Breast epithelium (tissue), 4 donors: ENCODE data around the gene ITIH3. TPM values are rescaled to one million over a fixed set of nuclear protein-coding genes. Genes with fewer than 3 reads are reported as not detected.

Experiments
- DNase-seq, 2 donors: peaks; one replicate each; pipeline ENCODE4 v3.0.0-alpha.2; 2019; ENCODE audit warnings: low spot score in 2 of 2
- H3K27ac ChIP-seq, 2 donors: fragments of 200-600 bp; sonication (generic) in 1 of 2; one replicate each; pipeline ENCODE4 v1.5.1; 2016 to 2019; ENCODE audit warnings: mild to moderate bottlenecking in 1 of 2
- H3K27me3 ChIP-seq, 2 donors: fragments of 200-600 bp; sonication (generic) in 1 of 2; one replicate each; pipeline versions ENCODE4 v1.5.1 to v1.6.0; 2017 to 2019; ENCODE audit warnings: control low read depth in 1 of 2, mild to moderate bottlenecking in 1 of 2
- H3K36me3 ChIP-seq: fragments of 200-600 bp; one replicate; pipeline ENCODE4 v1.5.1; 2019
- H3K4me1 ChIP-seq, 2 donors: fragments of 200-600 bp; sonication (generic); one replicate each; pipeline ENCODE4 v1.5.1; 2016 to 2019; ENCODE audit warnings: control low read depth in 1 of 2
- H3K4me3 ChIP-seq, 3 donors: fragments of 200-600 bp; sonication (generic); 1 replicate in 2 of 3; 2 replicates in 1 of 3; pipeline ENCODE4 v1.5.1; 2016 to 2019; ENCODE audit warnings: mild to moderate bottlenecking in 3 of 3, moderate library complexity in 2 of 3
- H3K9me3 ChIP-seq, 2 donors: fragments of 200-600 bp; sonication (generic) in 1 of 2; one replicate each; pipeline ENCODE4 v1.5.1; 2016 to 2019; ENCODE audit warnings: control low read depth in 1 of 2
- POLR2A ChIP-seq: fragments of 450-650 bp; IDR thresholded peaks from one replicate; pipeline ENCODE4 v1.6.1; 2016; ENCODE audit warnings: antibody characterized with exemption, mild to moderate bottlenecking, moderate library complexity
- POLR2AphosphoS5 ChIP-seq, 3 donors: sonication (generic); formaldehyde crosslinking; IDR thresholded peaks; one replicate each; pipeline ENCODE4 v1.6.1; 2017; ENCODE audit warnings: antibody characterized with exemption in 3 of 3
- intact Hi-C: fragments of 100-400 bp; cut with DNase I; formaldehyde crosslinking; loops from one replicate; pipeline ENCODE4 v1.15.1; 2023; ENCODE audit warnings: low total_unique reads
- total RNA-seq, 3 donors: library from RNA; depleted of rRNA; stranded (reverse); fragments of >200 nt; gene quantifications; one replicate each; pipeline ENCODE4 v1.1.0, GENCODE V29; 2016
- TF ChIP-seq, protein P1 (sequence below), 3 donors: fragments of 450-650 bp; IDR thresholded peaks; one replicate each; pipeline ENCODE4 v1.5.1; 2016 to 2017; ENCODE audit warnings: antibody characterized with exemption in 3 of 3, mild to moderate bottlenecking in 3 of 3, moderate library complexity in 3 of 3

The ITIH3 gene
- total RNA-seq, 3 donors from 2014 or later: 0.64 to 6.6 (median 0.88) TPM

- no peaks in the 10 kb centered on the region for H3K36me3 ChIP-seq
- no peaks in the 10 kb centered on the region for H3K27me3 ChIP-seq
- H3K9me3 ChIP-seq: no peaks in the 10 kb centered on the region
- H3K4me1 ChIP-seq: no peaks in the 10 kb centered on the region
- intact Hi-C loops: no loop called here
- no peak for TF ChIP-seq POLR2A
- no peak for TF ChIP-seq POLR2AphosphoS5 (IDR thresholded peaks at IDR 0.05)
- TF ChIP-seq, protein P1, sequence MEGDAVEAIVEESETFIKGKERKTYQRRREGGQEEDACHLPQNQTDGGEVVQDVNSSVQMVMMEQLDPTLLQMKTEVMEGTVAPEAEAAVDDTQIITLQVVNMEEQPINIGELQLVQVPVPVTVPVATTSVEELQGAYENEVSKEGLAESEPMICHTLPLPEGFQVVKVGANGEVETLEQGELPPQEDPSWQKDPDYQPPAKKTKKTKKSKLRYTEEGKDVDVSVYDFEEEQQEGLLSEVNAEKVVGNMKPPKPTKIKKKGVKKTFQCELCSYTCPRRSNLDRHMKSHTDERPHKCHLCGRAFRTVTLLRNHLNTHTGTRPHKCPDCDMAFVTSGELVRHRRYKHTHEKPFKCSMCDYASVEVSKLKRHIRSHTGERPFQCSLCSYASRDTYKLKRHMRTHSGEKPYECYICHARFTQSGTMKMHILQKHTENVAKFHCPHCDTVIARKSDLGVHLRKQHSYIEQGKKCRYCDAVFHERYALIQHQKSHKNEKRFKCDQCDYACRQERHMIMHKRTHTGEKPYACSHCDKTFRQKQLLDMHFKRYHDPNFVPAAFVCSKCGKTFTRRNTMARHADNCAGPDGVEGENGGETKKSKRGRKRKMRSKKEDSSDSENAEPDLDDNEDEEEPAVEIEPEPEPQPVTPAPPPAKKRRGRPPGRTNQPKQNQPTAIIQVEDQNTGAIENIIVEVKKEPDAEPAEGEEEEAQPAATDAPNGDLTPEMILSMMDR (IDR thresholded peaks at IDR 0.05): no peak
- no peak overlapping the region for H3K4me3 ChIP-seq
- H3K27ac ChIP-seq: no peak overlapping the region
- no peak for DNase-seq
Observed at GRCh38 chr3:52857133-52857532, 62.5 kb downstream of the ITIH3 start.

- intact Hi-C loops: no loop called here
- Histone ChIP-seq H3K9me3 (no peaks in the 10 kb centered on the region), H3K36me3 (no peaks in the 10 kb centered on the region), H3K4me1 (no peaks in the 10 kb centered on the region), H3K4me3 (no peak overlapping the region), H3K27me3 (no peaks in the 10 kb centered on the region), H3K27ac (no peak overlapping the region)
- DNase-seq: no peak
- TF ChIP-seq POLR2A: no peak
- TF ChIP-seq POLR2AphosphoS5 (IDR thresholded peaks at IDR 0.05): no peak
- TF ChIP-seq, protein P1 (IDR thresholded peaks at IDR 0.05): no peak
Observed at GRCh38 chr3:52857864-52858263, 63.3 kb downstream of the ITIH3 start.

Other genes with a start within 250 kb of the ITIH3 start
- gene PBRM1, start 108.9 kb upstream of the ITIH3 start, total RNA-seq: 10 to 100 TPM; 81.0 to 98.7 (median 98.6) TPM
- gene GNL3, start 108.8 kb upstream of the ITIH3 start, total RNA-seq: 100 to 1,000 TPM in 2 of 3 donors, 10 to 100 TPM in 1; 57.3 to 137 (median 126) TPM
- 10 to 100 TPM; 44.5 to 65.7 (median 56.4) TPM for gene GLT8D1, start 89.0 kb upstream of the ITIH3 start, total RNA-seq
- 10 to 100 TPM; 77.1 to 90.2 (median 86.5) TPM for gene SPCS1, start 88.7 kb upstream of the ITIH3 start, total RNA-seq
- 10 to 100 TPM; 16.5 to 32.4 (median 30.0) TPM for gene NEK4, start 23.9 kb upstream of the ITIH3 start, total RNA-seq
- under 1 TPM in 2 of 3 donors, not detected in 1; 0.32 to 0.33 TPM for gene ITIH1, start 17.2 kb upstream of the ITIH3 start, total RNA-seq
- gene ITIH4, start 35.9 kb downstream of the ITIH3 start, total RNA-seq: 1 to 10 TPM; 5.6 to 9.5 (median 5.8) TPM
- gene MUSTN1, start 40.2 kb downstream of the ITIH3 start, total RNA-seq: 10 to 100 TPM in 1 of 3 donors, 1 to 10 TPM in 2; 5.9 to 13.0 (median 6.9) TPM
- gene STIMATE, start 102.8 kb downstream of the ITIH3 start, total RNA-seq: 10 to 100 TPM; 14.0 to 18.7 (median 14.7) TPM